SHP77 (cell line): ENCODE measurements around the gene MED28.

Source experiments
- DNase-seq, 2 experiments: peaks; one replicate each; lab custom pipeline; 2025; lab: John Stamatoyannopoulos, UW

MED28 gene

GRCh38 chr4:17667253-17667652 is 52.8 kb downstream of the MED28 start:
- no peak for DNase-seq

- DNase-seq, result peak in 1 of 2 experiments; percentile 16
Measured at GRCh38 chr4:17667653-17668201, 53.3 kb downstream of the MED28 start.

GRCh38 chr4:17670423-17670822 is 56.0 kb downstream of the MED28 start:
- DNase-seq, result no peak

- no peak for DNase-seq
Measured at GRCh38 chr4:17680559-17681280, 66.3 kb downstream of the MED28 start.

GRCh38 chr4:17681281-17682221 is 67.1 kb downstream of the MED28 start:
- no peak for DNase-seq

GRCh38 chr4:17682222-17682566 is 67.8 kb downstream of the MED28 start:
- DNase-seq, result no peak
